HG03442 (cell line): ENCODE results near the gene CENPK.
"Not testable (repeated sequence)": the region's sequence is repeated elsewhere in the genome, so short reads cannot be mapped to it uniquely, and the experiment has no call there.

ENCODE experiments used
- ATAC-seq: cut with Tn5 transposase; IDR thresholded peaks from one replicate; pipeline ENCODE4 v1.9.1; 2021; ENCODE audit warnings: mild to moderate bottlenecking, moderate library complexity; ENCODE audit not compliant: unreplicated experiment

CENPK gene

GRCh38 chr5:65508978-65509377 is 54.0 kb downstream of the CENPK start:
- no peak for ATAC-seq

- no peak for ATAC-seq
Observed at GRCh38 chr5:65506961-65507360, 56.0 kb downstream of the CENPK start.

- no peak for ATAC-seq
Observed at GRCh38 chr5:65489119-65489518, 73.8 kb downstream of the CENPK start.

GRCh38 chr5:65488038-65488687 is 74.8 kb downstream of the CENPK start:
- ATAC-seq = not testable (repeated sequence)

GRCh38 chr5:65486803-65487202 is 76.2 kb downstream of the CENPK start:
- not testable (repeated sequence) for ATAC-seq

- ATAC-seq = no peak
Observed at GRCh38 chr5:65485405-65485804, 77.6 kb downstream of the CENPK start.

- peak; percentile 53 for ATAC-seq
Observed at GRCh38 chr5:65483546-65484346, 79.2 kb downstream of the CENPK start.

GRCh38 chr5:65482736-65483545 is 80.0 kb downstream of the CENPK start:
- no peak for ATAC-seq

GRCh38 chr5:65482296-65482735 is 80.7 kb downstream of the CENPK start:
- ATAC-seq = no peak

- ATAC-seq = peak; percentile 77
Observed at GRCh38 chr5:65481635-65482295, 81.2 kb downstream of the CENPK start, which contains the start of gene ADAMTS6. Gene ADAMTS6 (minus strand): TSS chr5:65481920. CDS start chr5:65473673, 8,247 bp downstream.

GRCh38 chr5:65481171-65481581 is 81.8 kb downstream of the CENPK start:
- ATAC-seq = no peak

- ATAC-seq = peak; percentile 22
Observed at GRCh38 chr5:65480306-65480865, 82.6 kb downstream of the CENPK start.

- no peak for ATAC-seq
Observed at GRCh38 chr5:65479527-65479926, 83.4 kb downstream of the CENPK start.

- no peak for ATAC-seq
Observed at GRCh38 chr5:65478336-65478735, 84.6 kb downstream of the CENPK start.

GRCh38 chr5:65475895-65476294 is 87.1 kb downstream of the CENPK start:
- ATAC-seq = no peak

- no peak for ATAC-seq
Observed at GRCh38 chr5:65475336-65475735, 87.6 kb downstream of the CENPK start.

- no peak for ATAC-seq
Observed at GRCh38 chr5:65474130-65474711, 88.7 kb downstream of the CENPK start.

GRCh38 chr5:65468633-65469032 is 94.3 kb downstream of the CENPK start:
- ATAC-seq = no peak
